Stimulated activated CD8-positive, alpha-beta memory T cell treated with anti-CD3 and anti-CD28 coated beads, Interleukin-4, amount 100 ng/mL, for 48 hours (primary cell): Measurements from ENCODE around the gene GGT6.

Source experiments
- DNase-seq: peaks from one replicate; pipeline ENCODE4 v3.0.0-alpha.2; 2020

The GGT6 gene

GRCh38 chr17:4519361-4519788 lies 41.0 kb downstream of the GGT6 start:
- no peak for DNase-seq

- no peak for DNase-seq
Observed at GRCh38 chr17:4518901-4519300, 41.5 kb downstream of the GGT6 start.

- no peak for DNase-seq
Observed at GRCh38 chr17:4516735-4517134, 43.6 kb downstream of the GGT6 start.

- DNase-seq, result no peak
Observed at GRCh38 chr17:4515501-4515900, 44.9 kb downstream of the GGT6 start.

- DNase-seq, result no peak
Observed at GRCh38 chr17:4514779-4515178, 45.6 kb downstream of the GGT6 start.

- no peak for DNase-seq
Observed at GRCh38 chr17:4514206-4514605, 46.2 kb downstream of the GGT6 start.

GRCh38 chr17:4513113-4514032 lies 47.0 kb downstream of the GGT6 start:
- DNase-seq, result no peak

- no peak for DNase-seq
Observed at GRCh38 chr17:4512156-4513112, 47.9 kb downstream of the GGT6 start.

- DNase-seq, result no peak
Observed at GRCh38 chr17:4511199-4511932, 49.0 kb downstream of the GGT6 start.

GRCh38 chr17:4510618-4510941 lies 49.8 kb downstream of the GGT6 start:
- no peak for DNase-seq

GRCh38 chr17:4509923-4510617 lies 50.3 kb downstream of the GGT6 start:
- no peak for DNase-seq

GRCh38 chr17:4509401-4509800 lies 51.0 kb downstream of the GGT6 start:
- DNase-seq, result no peak

- no peak for DNase-seq
Observed at GRCh38 chr17:4508207-4508606, 52.2 kb downstream of the GGT6 start.

- no peak for DNase-seq
Observed at GRCh38 chr17:4507361-4508111, 52.8 kb downstream of the GGT6 start.
